ENCODE results near the gene PKP2. TPM values are rescaled to one million over a fixed set of nuclear protein-coding genes. Genes with fewer than 3 reads are reported as not detected.

The PKP2 gene
- total RNA-seq (100 to 1,000 TPM; 269 to 576 (median 402) TPM), polyA plus RNA-seq (100 to 1,000 TPM; 111 to 206 TPM)
- long read RNA-seq, donor 1, full-length matches to known transcripts: 611 of 958 reads
- long read RNA-seq, donor 1, partial matches to known transcripts: 269 of 958 reads
- long read RNA-seq, donor 1, other reads (novel, unspliced or antisense): 78 of 958 reads
- long read RNA-seq, donor 2, full-length matches to known transcripts: 1,113 of 1,483 reads
- long read RNA-seq, donor 2, partial matches to known transcripts: 292 of 1,483 reads
- long read RNA-seq, donor 2, other reads (novel, unspliced or antisense): 78 of 1,483 reads
- long read RNA-seq, donor 3, full-length matches to known transcripts: 477 of 691 reads
- long read RNA-seq, donor 3, partial matches to known transcripts: 173 of 691 reads
- long read RNA-seq, donor 3, other reads (novel, unspliced or antisense): 41 of 691 reads

DNA sequence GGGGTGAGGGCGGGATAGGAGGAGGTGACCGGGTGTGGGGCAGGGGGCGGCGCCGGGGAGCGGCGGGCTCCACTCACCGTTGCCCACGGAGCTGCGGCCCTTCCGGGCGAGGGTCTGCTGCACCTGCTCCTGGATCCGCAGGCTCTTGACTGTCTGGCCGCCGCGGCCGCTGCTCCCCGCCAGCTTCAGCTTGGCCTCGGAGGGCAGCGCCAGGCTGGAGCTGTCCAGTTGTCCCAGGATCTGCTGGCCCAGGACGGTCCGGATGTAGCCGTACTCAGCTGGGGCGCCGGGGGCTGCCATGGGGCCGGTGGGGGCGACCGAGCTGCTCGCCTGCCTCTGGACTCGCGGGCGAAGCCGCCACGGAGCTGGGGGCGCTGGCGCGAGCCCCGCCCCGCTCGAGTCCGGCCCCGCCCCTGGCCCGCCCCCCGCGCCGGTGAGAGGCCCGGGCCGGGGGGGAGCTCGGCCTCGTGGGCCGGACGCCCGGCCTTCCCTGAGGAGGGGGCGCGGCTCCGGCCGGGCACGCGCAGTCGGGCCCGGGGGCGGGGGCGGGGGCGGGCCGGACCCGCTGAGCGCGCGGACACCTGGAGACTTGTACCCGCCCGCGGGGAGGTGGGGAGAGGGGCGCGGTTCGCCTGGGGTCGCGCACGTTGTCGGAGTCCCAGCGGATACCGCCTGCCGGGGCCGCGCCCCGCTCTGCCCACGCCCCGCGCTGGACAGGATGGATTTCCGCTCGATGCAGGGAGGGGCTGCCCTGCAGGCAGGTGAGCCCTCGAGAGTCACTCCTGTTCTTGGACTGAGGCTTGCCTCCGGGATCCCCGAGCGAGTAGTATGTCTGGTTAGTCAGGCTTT is at the start of gene PKP2:
Gene PKP2, minus strand, starts transcription at position 346 of the 849 bp plus-strand sequence. Its CDS starts 46 bp downstream, at position 300.
- peaks cover 0 to 26% (median 5%) of the 10 kb centered on the region in 9 donors for H3K27me3 ChIP-seq
- DNase-seq: peak; percentile 59 to 79 (median 64)
- TF ChIP-seq CTCF (IDR thresholded peaks at IDR 0.05) (no peak), POLR2A (IDR thresholded peaks at IDR 0.05) (peak; percentile 24 to 74)

DNA sequence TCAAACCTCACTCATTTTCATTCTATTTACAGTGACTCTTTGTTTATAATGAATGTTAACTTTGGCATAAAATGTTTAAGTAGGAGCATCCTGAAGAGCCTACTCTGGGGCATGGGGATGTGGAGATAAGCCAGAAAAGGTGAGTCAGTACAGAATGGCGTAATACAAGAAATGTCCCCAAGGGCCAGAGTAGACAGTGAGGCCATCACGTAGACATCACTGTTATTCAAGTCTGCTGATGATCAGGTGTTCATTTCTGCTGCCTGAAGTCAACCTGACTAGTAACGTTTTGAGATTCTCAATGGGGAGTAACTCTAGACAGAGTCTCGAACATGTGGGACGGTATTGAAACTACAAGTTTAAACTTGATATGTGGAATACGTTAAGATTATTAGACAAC is 47.6 kb upstream of the PKP2 start:
- Histone ChIP-seq H3K27ac (no peak overlapping the region), H3K27me3 (no peaks in the 10 kb centered on the region), H3K4me3 (no peak overlapping the region), H3K4me1 (no peaks in the 10 kb centered on the region), H3K9me3 (no peaks in the 10 kb centered on the region), H3K36me3 (no peaks in the 10 kb centered on the region)
- WGBS, 4 donors: 77 to 83% (median 78%) methylated on average over 6 of the region's 6 CpGs
- TF ChIP-seq POLR2A (IDR thresholded peaks at IDR 0.05) (no peak), CTCF (IDR thresholded peaks at IDR 0.05) (no peak)
- ATAC-seq: no peak
- intact Hi-C loops (cut with DNase I): no loop called here
- DNase-seq: no peak

More for the DNA sequence above, at the start of gene PKP2:
- Histone ChIP-seq H3K4me3 (peak within 1 kb of the TSS; percentile 60 to 96 (median 68)), H3K4me1 (peaks cover 0 to 23% (median 3%) of the 10 kb centered on the region in 12 donors), H3K27ac (peak within 1 kb of the TSS; percentile 54 to 94 (median 83)), H3K9me3 (no peaks in the 10 kb centered on the region), H3K36me3 (no peaks in the 10 kb centered on the region)
- intact Hi-C loops (cut with DNase I): loop anchor here in 2 of 10 donors (10.0 kb wide), 2 partner anchors 92 to 112 kb away; no protein-coding TSS in a partner anchor
- WGBS, 4 donors: 0 to 2% (median 1%) methylated on average over 24 to 94 of the region's 94 CpGs
- ATAC-seq: peak; percentile 36 to 89 (median 78)

GRCh38 chr12:32939801-32940200 is 43.2 kb upstream of the PKP2 start:
- WGBS, 4 donors: 62 to 70% (median 63%) methylated on average over 3 of the region's 3 CpGs
- no peak for TF ChIP-seq POLR2A (IDR thresholded peaks at IDR 0.05)
- no peak for TF ChIP-seq CTCF (IDR thresholded peaks at IDR 0.05)
- Histone ChIP-seq H3K36me3 (no peaks in the 10 kb centered on the region), H3K9me3 (no peaks in the 10 kb centered on the region), H3K27me3 (no peaks in the 10 kb centered on the region), H3K27ac (no peak overlapping the region), H3K4me1 (no peaks in the 10 kb centered on the region), H3K4me3 (no peak overlapping the region)
- intact Hi-C loops (cut with DNase I): no loop called here
- ATAC-seq (no peak), DNase-seq (no peak)

DNA sequence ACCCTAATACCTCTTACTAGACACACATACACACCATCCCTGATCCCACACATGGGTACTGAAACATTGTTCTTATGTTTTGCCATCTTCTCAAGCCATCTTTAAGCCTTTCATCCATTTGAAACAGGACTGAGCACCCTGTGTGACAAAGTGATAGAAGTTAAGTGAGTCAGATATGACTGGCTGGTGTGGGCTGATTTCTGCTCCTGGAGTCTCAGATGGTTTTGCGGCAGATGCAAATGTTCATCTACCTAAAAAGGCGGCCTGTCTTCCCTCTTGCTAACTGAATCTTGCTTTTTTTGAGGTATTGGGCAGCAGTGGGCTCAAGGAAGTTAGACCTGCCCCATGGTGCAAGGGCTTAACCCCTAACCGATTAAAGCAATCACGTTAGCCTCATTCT is 30.4 kb upstream of the PKP2 start:
- WGBS, 4 donors: 88 to 95% (median 93%) methylated on average over 4 of the region's 4 CpGs

More for the DNA sequence above, 30.4 kb upstream of the PKP2 start:
- H3K27ac ChIP-seq: no peak overlapping the region
- H3K36me3 ChIP-seq: no peaks in the 10 kb centered on the region
- intact Hi-C loops (cut with DNase I): loop anchor here in 1 of 10 donors (5.0 kb wide), 1 partner anchor 150 kb away; no protein-coding TSS in a partner anchor
- H3K4me1 ChIP-seq: no peaks in the 10 kb centered on the region
- H3K4me3 ChIP-seq: no peak overlapping the region
- DNase-seq: no peak
- no peaks in the 10 kb centered on the region for H3K9me3 ChIP-seq
- no peak for ATAC-seq
- TF ChIP-seq CTCF (IDR thresholded peaks at IDR 0.05): no peak
- TF ChIP-seq POLR2A (IDR thresholded peaks at IDR 0.05): no peak
- H3K27me3 ChIP-seq: no peaks in the 10 kb centered on the region
